A549 (cell line): ENCODE measurements around the gene CEP83.

ENCODE experiments used
- EP300 ChIP-seq, 2 experiments: fragments of >200 bp; sonication (Bioruptor Twin); formaldehyde crosslinking; IDR thresholded peaks; 2 replicates in 1 of 2; 3 replicates in 1 of 2; pipeline ENCODE4 v1.6.1; 2016 to 2017
- GATA3 ChIP-seq: IDR thresholded peaks from 2 replicates; pipeline ENCODE4 v1.6.1; 2012; ENCODE audit warnings: borderline replicate concordance
- KDM1A ChIP-seq: fragments of 200-600 bp; sonication (generic); IDR thresholded peaks from 2 replicates; pipeline ENCODE4 v1.6.1; 2016; ENCODE audit warnings: low read depth, mild to moderate bottlenecking
- MAFK ChIP-seq: fragments of 450-650 bp; IDR thresholded peaks from 2 replicates; pipeline ENCODE4 v1.6.1; 2014; ENCODE audit not compliant: partially characterized antibody
- NFE2L2 ChIP-seq: fragments of 150-350 bp; conservative IDR thresholded peaks from 2 replicates; pipeline ENCODE4 v1.6.1; 2014; ENCODE audit warnings: low read length
- POLR2A ChIP-seq: IDR thresholded peaks from 2 replicates; pipeline ENCODE4 v1.6.1; 2012; ENCODE audit warnings: mild to moderate bottlenecking, low read length
- RAD21 ChIP-seq, 2 experiments: fragments of >200 bp in 1 of 2; sonication (Bioruptor Twin) in 1 of 2; formaldehyde crosslinking in 1 of 2; IDR thresholded peaks in 1 of 2; conservative IDR thresholded peaks in 1 of 2; 2 replicates in 1 of 2; 3 replicates in 1 of 2; pipeline ENCODE4 v1.6.1; 2012 to 2018; ENCODE audit warnings: inconsistent platforms in 1 of 2
- TFCP2L1 ChIP-seq: fragments of 250-450 bp; sonication (Bioruptor Pico); IDR thresholded peaks from 2 replicates; pipeline ENCODE4 v1.5.0; 2021; ENCODE audit warnings: mild to moderate bottlenecking
- ZSCAN20 ChIP-seq: fragments of 250-450 bp; sonication (Bioruptor Pico); IDR thresholded peaks from 2 replicates; pipeline ENCODE4 v1.8.0; 2022; ENCODE audit warnings: mild to moderate bottlenecking, moderate library complexity
- TF ChIP-seq, protein P1 (sequence below): fragments of >200 bp; sonication (Bioruptor Twin); formaldehyde crosslinking; IDR thresholded peaks from 3 replicates; pipeline ENCODE4 v1.5.1; 2016
- TF ChIP-seq, protein P2 (sequence below): IDR thresholded peaks from 2 replicates; pipeline ENCODE4 v1.6.1; 2012

DNA sequence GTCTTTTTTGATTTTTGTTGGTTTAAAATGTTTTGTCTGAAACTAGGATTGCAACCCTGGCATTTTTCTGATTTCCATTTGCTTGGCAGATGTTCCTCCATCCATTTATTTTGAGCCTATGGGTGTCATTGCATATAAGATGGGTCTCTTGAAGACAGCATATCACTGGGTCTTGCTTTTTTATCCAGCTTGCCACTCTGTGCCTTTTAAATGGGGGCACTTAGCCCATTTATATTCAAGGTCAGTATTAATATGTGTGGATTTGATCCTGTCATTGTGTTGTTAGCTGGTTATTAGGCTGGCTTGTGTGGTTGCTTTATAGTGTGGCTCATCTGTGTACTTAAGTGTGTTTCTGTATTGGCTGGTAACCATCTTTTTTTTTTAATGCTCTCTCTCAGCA, 139.6 kb downstream of the CEP83 start:
- no peak for TF ChIP-seq TFCP2L1 (CRISPR knock-in tag)
- TF ChIP-seq POLR2A, result no peak
- no peak for TF ChIP-seq KDM1A
- TF ChIP-seq EP300 (IDR thresholded peaks at IDR 0.05), result no peak
- TF ChIP-seq GATA3, result no peak
- TF ChIP-seq NFE2L2, result no peak
- TF ChIP-seq MAFK, result no peak
- TF ChIP-seq, protein P1, sequence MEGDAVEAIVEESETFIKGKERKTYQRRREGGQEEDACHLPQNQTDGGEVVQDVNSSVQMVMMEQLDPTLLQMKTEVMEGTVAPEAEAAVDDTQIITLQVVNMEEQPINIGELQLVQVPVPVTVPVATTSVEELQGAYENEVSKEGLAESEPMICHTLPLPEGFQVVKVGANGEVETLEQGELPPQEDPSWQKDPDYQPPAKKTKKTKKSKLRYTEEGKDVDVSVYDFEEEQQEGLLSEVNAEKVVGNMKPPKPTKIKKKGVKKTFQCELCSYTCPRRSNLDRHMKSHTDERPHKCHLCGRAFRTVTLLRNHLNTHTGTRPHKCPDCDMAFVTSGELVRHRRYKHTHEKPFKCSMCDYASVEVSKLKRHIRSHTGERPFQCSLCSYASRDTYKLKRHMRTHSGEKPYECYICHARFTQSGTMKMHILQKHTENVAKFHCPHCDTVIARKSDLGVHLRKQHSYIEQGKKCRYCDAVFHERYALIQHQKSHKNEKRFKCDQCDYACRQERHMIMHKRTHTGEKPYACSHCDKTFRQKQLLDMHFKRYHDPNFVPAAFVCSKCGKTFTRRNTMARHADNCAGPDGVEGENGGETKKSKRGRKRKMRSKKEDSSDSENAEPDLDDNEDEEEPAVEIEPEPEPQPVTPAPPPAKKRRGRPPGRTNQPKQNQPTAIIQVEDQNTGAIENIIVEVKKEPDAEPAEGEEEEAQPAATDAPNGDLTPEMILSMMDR, result no peak
- no peak for TF ChIP-seq RAD21 (conservative IDR thresholded peaks at IDR 0.05 in 1 of 2, IDR thresholded peaks at IDR 0.05 in 1 of 2)
- TF ChIP-seq, protein P2, sequence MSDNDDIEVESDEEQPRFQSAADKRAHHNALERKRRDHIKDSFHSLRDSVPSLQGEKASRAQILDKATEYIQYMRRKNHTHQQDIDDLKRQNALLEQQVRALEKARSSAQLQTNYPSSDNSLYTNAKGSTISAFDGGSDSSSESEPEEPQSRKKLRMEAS, result no peak
- no peak for TF ChIP-seq ZSCAN20 (CRISPR knock-in tag)
